UCSD-AML1 (cell line): ENCODE results near the gene SLC16A11.

Experiments
- DNase-seq: peaks from one replicate; lab custom pipeline; 2025; ENCODE audit not compliant: unreplicated experiment; lab: John Stamatoyannopoulos, UW

SLC16A11 gene

DNA sequence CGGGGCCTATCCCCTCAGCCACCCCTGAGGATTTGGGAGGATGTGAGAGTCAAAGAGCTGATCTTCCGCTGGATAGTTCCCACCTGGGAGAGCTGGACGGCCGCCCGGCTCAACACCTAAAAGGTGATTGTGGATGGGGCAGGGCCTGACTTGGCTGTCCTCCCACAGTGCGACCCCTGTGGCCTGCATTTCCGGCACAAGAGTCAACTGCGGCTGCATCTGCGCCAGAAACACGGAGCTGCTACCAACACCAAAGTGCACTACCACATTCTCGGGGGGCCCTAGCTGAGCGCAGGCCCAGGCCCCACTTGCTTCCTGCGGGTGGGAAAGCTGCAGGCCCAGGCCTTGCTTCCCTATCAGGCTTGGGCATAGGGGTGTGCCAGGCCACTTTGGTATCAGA, 16.6 kb downstream of the SLC16A11 start:
- DNase-seq = no peak

DNA sequence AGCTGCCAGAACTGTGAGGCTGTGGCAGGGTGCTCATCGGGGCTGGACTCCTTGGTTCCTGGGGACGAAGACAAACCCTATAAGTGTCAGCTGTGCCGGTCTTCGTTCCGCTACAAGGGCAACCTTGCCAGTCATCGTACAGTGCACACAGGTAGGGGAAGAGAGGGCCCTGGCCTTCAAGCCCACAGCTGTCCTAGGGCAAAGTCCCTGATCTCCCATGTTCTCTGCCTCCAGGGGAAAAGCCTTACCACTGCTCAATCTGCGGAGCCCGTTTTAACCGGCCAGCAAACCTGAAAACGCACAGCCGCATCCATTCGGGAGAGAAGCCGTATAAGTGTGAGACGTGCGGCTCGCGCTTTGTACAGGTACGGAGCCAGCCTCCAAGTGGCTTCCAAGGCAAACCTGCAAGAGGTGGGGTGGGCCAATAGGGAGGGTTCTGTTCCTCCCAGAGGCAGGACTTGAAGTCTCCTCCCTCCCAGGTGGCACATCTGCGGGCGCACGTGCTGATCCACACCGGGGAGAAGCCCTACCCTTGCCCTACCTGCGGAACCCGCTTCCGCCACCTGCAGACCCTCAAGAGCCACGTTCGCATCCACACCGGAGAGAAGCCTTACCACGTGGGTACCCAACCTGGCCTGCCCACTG, 17.3 kb downstream of the SLC16A11 start:
- no peak for DNase-seq

- DNase-seq = no peak
Observed at GRCh38 chr17:7025245-7025644, 18.6 kb downstream of the SLC16A11 start.

DNA sequence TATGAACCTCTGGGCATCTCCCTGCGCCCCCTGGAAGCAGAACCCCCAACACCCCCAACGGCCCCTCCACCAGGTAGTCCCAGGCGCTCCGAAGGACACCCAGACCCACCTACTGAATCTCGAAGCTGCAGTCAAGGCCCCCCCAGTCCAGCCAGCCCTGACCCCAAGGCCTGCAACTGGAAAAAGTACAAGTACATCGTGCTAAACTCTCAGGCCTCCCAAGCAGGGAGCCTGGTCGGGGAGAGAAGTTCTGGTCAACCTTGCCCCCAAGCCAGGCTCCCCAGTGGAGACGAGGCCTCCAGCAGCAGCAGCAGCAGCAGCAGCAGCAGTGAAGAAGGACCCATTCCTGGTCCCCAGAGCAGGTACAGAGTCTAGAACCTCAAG, 19.5 kb downstream of the SLC16A11 start:
- DNase-seq = no peak

GRCh38 chr17:7023576-7024401, 20.1 kb downstream of the SLC16A11 start:
- DNase-seq = no peak

GRCh38 chr17:7022781-7023571, 20.9 kb downstream of the SLC16A11 start, which contains the start of gene BCL6B:
Gene BCL6B, plus strand, starts transcription at chr17:7023050. Its CDS starts 622 bp downstream, at chr17:7023672.
- DNase-seq = peak; percentile 70

DNA sequence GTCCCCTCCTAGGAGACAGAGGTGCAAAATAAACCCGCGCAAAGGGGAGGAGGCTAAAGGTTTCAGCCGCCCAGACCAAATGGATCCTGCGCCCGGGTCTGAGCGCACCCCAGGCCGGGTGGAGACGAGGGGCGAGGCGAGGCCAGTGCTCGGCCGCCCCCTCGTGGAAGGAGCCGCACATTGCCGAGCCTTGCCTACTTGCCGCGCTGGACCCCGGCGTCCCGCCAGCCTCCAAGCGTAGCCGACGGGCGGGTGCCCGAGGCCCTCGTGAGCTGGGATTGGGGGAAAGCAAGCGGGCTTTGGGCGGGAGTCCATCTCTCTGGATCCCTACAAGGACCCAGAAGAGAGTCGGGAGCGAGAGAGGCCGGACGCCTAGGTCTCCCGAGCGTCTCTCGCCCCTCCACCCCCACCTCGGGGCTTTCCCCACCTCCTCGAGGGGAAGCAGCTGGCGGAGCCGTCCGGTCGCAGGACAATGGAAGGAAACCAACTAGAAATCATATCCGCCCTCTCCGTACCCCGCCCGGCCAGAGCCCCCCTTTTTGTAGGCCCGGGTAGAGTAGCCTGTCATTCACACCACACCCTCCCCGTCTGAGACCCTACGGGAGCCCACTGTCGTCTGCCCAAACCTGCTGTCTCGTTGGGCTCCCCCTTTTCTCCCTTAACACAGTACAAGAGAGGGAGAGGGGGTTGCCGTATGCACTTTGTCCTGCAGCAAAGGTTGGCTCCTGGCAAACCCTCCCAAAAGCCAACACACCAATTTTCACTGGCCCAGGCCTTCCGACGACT, 21.7 kb downstream of the SLC16A11 start:
- DNase-seq = peak; percentile 91

DNA sequence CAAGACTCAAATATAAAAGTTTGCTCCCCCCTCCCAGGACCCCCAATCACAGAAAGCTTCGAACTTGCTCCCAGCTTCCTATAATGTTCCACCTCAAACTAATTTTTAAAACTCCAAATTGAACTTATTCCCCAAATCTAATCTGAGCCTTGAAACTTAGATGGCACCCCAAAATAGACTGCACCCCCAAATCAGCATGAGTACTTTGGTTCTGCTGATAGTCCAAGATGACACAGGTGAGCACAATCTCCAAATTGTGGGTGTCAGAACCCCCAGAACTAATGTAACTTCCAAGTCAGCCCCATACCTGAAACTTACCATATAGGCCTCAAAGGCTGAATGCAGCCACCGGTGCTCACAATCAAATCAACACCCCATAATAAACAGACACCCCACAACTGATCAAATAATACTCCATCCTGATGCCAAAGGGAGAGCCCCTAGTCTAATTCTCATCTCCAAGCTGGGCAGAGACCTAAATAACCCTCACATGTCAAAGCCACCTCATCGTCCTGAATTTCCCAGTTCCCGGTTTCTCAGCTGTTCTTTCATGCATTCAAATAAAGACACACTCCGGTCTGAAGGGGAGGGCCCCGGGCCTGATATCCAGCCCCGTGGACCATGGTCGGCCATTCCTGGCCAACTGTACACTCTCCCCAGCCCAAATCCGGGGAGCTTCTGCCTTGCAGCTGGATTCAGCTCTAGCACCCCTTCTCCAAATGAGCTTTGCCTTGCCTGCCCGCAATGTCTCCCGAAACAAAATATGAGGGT, 22.8 kb downstream of the SLC16A11 start:
- no peak for DNase-seq

GRCh38 chr17:7019839-7020519, 23.9 kb downstream of the SLC16A11 start:
- peak; percentile 51 for DNase-seq

- no peak for DNase-seq
Observed at GRCh38 chr17:7019367-7019766, 24.5 kb downstream of the SLC16A11 start.

DNA sequence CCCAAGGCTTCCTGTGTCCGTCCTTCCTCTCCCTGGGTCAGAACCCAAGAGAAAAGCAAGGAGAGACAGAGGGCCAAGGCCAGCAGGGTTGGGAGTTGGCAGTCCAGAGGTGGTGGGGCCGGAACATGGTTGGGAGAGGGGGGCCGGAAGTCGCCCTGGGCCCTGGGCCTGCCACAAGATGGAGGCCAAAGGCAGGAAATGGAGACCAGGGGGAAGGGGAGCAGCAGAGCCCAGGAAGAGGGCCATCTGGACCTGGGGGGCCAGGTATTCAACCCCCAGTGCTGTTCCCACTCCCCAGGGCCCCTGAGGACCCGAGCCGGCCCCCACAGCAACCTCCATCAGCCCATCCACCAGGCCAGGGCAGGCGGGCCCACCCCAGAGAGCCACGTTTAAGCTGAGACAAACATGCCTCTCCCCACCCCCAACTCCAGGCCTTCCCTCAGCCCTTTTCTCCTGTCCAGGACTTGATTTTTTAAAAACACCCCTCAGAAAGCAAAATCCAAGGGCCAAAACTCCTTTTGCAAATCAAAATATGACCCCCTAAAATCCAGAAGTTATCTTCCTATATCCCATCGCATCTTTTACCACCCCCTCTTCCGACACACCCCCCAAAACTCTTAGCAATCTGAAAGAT, 25.4 kb downstream of the SLC16A11 start:
- no peak for DNase-seq

DNA sequence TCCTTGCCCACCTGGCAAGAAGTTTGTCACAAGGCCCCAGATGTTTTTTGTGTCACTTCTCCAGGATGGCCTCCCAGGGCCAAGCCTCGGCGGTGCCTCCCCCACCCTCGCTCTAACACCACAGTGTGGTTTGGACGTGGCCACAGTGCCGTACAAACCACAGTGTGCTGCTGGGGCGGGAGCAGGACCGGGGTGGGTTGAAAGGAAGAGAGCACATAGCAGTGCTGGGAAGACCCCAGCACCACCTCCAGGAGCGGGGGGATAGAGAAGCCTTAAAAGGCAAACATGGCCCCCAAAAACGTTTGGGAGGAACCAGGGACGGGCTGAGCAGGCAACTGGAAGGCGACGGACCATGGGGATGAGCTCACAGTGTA, 26.1 kb downstream of the SLC16A11 start:
- peak; percentile 65 for DNase-seq

DNA sequence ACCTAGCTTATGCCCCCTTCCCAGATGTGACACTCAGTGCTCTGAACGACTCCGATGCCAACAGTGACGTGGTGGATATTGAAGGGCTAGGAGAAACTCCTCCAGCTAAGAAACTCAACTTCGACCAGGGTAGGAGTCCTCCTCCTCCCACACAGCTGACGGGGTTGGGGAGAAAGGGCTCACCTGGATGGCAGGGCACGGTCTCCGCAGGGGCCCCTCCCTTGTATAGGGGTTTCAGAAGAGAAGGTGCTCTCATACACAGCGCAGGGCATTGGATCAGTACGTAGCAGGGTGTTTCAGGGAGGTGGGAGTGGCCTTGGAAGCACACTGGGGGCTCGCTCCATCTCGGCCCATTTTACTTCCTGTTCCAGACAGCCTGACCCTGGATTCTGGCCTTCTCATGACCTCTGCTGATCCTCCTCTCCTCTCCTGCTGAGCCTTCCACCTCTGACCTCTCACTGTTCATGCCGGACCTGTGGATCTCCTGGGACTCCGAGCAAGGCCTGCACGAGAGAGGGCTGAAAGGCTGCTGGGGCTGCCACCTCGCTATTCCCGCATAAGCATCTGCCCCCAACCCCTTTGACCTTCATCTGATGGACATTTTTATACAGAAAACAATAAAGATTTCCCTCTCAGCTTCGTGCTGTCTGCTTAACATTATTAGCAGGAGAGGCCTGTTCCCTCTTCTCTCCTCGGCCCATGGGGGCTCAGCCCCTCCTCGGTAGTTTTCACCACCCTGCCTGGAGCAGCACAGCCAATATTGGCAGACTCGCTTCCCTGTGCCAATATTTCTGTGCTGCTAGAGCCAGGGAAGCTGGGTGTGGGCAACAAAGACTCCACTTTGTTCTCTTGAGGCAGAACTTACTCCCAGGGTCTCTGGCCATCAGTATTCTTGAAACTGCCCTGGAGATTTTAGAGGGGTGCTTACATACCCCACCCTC, 26.7 kb downstream of the SLC16A11 start:
- DNase-seq = no peak

GRCh38 chr17:7016418-7016817, 27.5 kb downstream of the SLC16A11 start:
- no peak for DNase-seq

GRCh38 chr17:7014995-7015958, 28.6 kb downstream of the SLC16A11 start:
- peak; percentile 77 for DNase-seq

- peak; percentile 99 for DNase-seq
Observed at GRCh38 chr17:7014261-7014994, 29.5 kb downstream of the SLC16A11 start.
